KMS-11 (cell line): ENCODE measurements around the gene MEGF11.

Source experiments
- H2AFZ ChIP-seq: fragments of 200-600 bp; sonication (generic); 2 replicates; pipeline ENCODE4 v1.6.1; 2016; ENCODE audit warnings: antibody characterized with exemption, mixed run types, low read depth
- H3K27ac ChIP-seq: fragments of 200-600 bp; sonication (generic); 2 replicates; pipeline ENCODE4 v1.6.1; 2016; ENCODE audit warnings: mild to moderate bottlenecking, mixed run types
- H3K27me3 ChIP-seq: fragments of 200-600 bp; sonication (generic); 2 replicates; pipeline ENCODE4 v1.6.1; 2017; ENCODE audit warnings: mild to moderate bottlenecking, low read depth, mixed run types, moderate library complexity; ENCODE audit not compliant: insufficient read depth
- H3K36me3 ChIP-seq: fragments of 200-600 bp; sonication (generic); 2 replicates; pipeline ENCODE4 v1.6.1; 2017; ENCODE audit warnings: mild to moderate bottlenecking, mixed run types; ENCODE audit not compliant: insufficient read depth
- H3K4me1 ChIP-seq: fragments of 200-600 bp; sonication (generic); 2 replicates; pipeline ENCODE4 v1.6.1; 2016; ENCODE audit warnings: mild to moderate bottlenecking, low read depth, mixed run types; ENCODE audit not compliant: poor library complexity, severe bottlenecking
- H3K4me2 ChIP-seq: fragments of 200-600 bp; sonication (generic); 2 replicates; pipeline ENCODE4 v1.7.0; 2016; ENCODE audit warnings: mild to moderate bottlenecking, mixed run types
- H3K4me3 ChIP-seq: fragments of 200-600 bp; sonication (generic); IDR thresholded peaks from 2 replicates; pipeline ENCODE4 v1.6.1; 2017; ENCODE audit warnings: low read depth, low read length, mixed read lengths; ENCODE audit not compliant: insufficient read depth
- H3K79me2 ChIP-seq: fragments of 200-600 bp; sonication (generic); 2 replicates; pipeline ENCODE4 v1.6.1; 2016; ENCODE audit warnings: low read depth, mixed run types; ENCODE audit not compliant: insufficient read depth
- H3K9ac ChIP-seq: fragments of 200-600 bp; sonication (generic); 2 replicates; pipeline ENCODE4 v1.6.1; 2016; ENCODE audit warnings: mild to moderate bottlenecking, mixed run types
- H4K20me1 ChIP-seq: fragments of 200-600 bp; sonication (generic); 2 replicates; pipeline ENCODE4 v1.6.1; 2016; ENCODE audit warnings: mild to moderate bottlenecking, mixed run types; ENCODE audit not compliant: insufficient read depth
- CTCF ChIP-seq: fragments of 200-600 bp; sonication (generic); conservative IDR thresholded peaks from 2 replicates; pipeline ENCODE4 v1.6.1; 2017; ENCODE audit warnings: low read depth, mild to moderate bottlenecking, antibody characterized with exemption, low read length, moderate library complexity, mixed read lengths

Gene MEGF11

GRCh38 chr15:66071160-66071920, 182.2 kb downstream of the MEGF11 start:
- Histone ChIP-seq H3K9ac (no peak overlapping the region), H2AFZ (no peak overlapping the region), H3K4me2 (no peak overlapping the region), H3K27ac (no peak overlapping the region), H3K4me3 (no peak overlapping the region), H4K20me1 (no peaks in the 10 kb centered on the region), H3K4me1 (no peaks in the 10 kb centered on the region), H3K27me3 (no peaks in the 10 kb centered on the region), H3K79me2 (no peaks in the 10 kb centered on the region), H3K36me3 (no peaks in the 10 kb centered on the region)
- TF ChIP-seq CTCF, result no peak

DNA sequence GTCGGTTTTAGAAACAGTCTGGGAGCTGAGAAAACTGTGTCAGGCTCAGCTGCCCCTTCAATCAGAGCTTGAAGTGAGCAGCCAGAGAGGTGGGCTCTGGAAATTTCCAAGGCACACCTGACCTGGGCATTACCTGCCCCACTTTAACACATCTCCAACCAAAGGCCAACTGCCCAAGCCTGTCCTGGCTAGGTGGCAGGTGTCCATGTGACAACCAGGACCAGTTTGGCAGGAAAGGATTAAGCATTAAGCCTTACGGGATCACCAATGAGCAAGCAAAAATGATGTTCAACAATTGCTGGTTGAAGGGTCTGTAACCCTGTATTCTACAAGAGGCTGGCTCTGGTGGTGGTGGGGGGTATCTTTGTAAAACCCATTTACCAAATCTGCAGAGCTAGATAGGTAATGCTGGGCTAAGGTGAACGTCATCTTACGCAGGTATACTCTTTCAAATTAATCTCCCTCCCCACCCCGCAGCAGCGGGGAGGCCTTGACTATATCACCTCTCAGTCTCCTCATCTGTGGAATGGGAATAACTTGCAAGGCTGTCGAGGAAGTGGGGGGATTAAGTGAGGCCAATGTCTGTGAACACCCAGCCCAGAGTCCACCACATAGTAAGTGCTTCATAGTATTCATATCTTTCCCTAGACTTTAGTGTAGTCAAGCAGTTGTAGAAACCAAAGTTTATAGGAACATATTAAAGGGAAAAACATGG, 183.2 kb downstream of the MEGF11 start:
- H3K36me3 ChIP-seq, result no peaks in the 10 kb centered on the region
- no peaks in the 10 kb centered on the region for H3K79me2 ChIP-seq
- H2AFZ ChIP-seq, result no peak overlapping the region
- TF ChIP-seq CTCF, result no peak
- no peaks in the 10 kb centered on the region for H4K20me1 ChIP-seq
- H3K4me2 ChIP-seq, result no peak overlapping the region
- H3K4me1 ChIP-seq, result no peaks in the 10 kb centered on the region
- no peaks in the 10 kb centered on the region for H3K27me3 ChIP-seq
- H3K9ac ChIP-seq, result no peak overlapping the region
- no peak overlapping the region for H3K4me3 ChIP-seq
- no peak overlapping the region for H3K27ac ChIP-seq

DNA sequence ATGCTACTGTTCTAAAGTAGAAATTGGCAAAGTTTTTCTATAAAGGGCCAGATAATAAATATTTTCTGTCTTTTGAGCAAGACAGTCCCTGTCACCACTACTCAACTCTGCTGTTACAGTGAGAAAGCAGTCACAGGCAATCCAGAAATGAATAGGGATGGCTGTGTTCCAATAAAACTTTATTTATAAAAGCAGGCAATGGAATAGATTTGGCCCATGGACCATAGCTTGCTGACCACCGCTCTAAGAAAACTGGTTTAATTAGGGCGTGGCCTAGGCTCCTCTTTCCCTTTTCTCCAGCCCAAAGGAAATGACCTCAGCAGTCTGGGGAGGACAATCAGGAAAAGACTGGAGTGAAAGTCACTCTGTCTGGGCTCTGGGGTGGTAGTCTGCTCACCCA, 183.8 kb downstream of the MEGF11 start:
- Histone ChIP-seq H4K20me1 (no peaks in the 10 kb centered on the region), H3K27ac (no peak overlapping the region), H3K4me2 (no peak overlapping the region), H3K79me2 (no peaks in the 10 kb centered on the region), H3K36me3 (no peaks in the 10 kb centered on the region), H3K9ac (no peak overlapping the region), H3K27me3 (no peaks in the 10 kb centered on the region), H3K4me3 (no peak overlapping the region), H2AFZ (no peak overlapping the region), H3K4me1 (no peaks in the 10 kb centered on the region)
- no peak for TF ChIP-seq CTCF

GRCh38 chr15:66068801-66069200, 184.7 kb downstream of the MEGF11 start:
- Histone ChIP-seq H3K79me2 (no peaks in the 10 kb centered on the region), H3K27ac (no peak overlapping the region)
- no peak for TF ChIP-seq CTCF

More at GRCh38 chr15:66068801-66069200, 184.7 kb downstream of the MEGF11 start:
- Histone ChIP-seq H3K4me1 (no peaks in the 10 kb centered on the region), H4K20me1 (no peaks in the 10 kb centered on the region), H2AFZ (no peak overlapping the region), H3K36me3 (no peaks in the 10 kb centered on the region), H3K4me2 (no peak overlapping the region), H3K9ac (no peak overlapping the region), H3K27me3 (no peaks in the 10 kb centered on the region), H3K4me3 (no peak overlapping the region)
